Activated CD8-positive, alpha-beta memory T cell treated with anti-CD3 and anti-CD28 coated beads, Interleukin-2, amount 50 U/mL, for 4 hours (primary cell): Measurements from ENCODE around the gene LTBP3.
"Not testable (repeated sequence)": the region's sequence is repeated elsewhere in the genome, so short reads cannot be mapped to it uniquely, and the experiment has no call there.

ENCODE experiments used
- DNase-seq: peaks from one replicate; pipeline ENCODE4 v3.0.0-alpha.2; 2020

LTBP3 gene

DNA sequence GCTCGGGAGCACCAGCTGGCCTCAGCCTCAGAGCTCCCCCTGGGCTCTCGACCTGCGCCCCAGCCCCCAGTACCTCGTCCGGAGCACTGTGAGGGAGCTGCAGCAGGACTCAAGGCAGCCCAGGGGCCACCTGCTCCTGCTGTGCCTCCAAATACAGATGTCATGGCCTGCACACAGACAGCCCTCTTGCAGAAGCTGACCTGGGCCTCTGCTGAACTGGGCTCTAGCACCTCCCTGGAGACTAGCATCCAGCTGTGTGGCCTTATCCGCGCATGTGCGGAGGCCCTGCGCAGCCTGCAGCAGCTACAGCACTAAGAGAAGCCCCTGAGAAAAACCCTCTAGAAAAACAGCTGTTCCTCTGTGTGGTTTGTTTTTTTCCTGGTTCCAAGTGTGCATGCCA is 13.3 kb upstream of the LTBP3 start:
- no peak for DNase-seq

DNA sequence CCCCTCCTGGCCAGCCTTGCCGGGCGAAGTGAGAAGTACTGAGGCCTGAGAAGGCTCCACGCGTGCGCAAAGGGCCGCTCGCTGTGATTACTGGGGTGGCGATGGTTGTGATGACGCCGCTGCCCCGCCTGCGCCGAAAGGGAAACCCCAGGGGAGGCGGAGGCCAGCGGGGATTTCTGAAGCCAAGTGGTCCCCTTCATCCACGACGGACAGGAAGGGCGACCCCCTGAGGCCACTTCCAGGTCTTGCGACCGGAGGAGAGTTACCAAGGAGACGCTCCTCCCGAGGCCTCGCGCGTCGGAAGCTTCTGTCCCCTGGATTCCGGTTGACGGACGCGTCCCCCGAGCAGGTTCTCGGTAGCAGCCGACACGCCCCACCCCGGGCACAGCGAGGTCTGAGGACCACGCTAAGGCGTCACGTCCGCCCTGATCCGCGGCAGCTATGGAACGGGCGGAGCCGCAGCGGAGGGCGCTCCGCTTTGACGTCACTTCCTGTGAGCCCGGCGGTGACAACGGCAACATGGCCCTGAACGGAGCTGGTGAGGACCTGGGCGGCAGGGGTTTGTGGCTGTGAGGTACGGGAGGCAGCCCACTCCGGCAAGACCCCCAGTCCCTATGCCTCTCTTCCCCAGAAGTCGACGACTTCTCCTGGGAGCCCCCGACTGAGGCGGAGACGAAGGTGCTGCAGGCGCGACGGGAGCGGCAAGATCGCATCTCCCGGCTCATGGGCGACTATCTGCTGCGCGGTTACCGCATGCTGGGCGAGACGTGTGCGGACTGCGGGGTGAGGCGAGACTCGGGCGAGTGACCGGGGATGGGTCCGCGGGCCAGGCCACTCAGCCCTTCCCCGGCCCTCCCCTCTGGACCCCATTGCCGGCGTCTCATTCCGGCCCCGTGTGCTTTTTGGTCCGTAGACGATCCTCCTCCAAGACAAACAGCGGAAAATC is 12.1 kb upstream of the LTBP3 start, which contains the start of gene ZNRD2:
Gene ZNRD2, plus strand, starts transcription at position 505 of the 946 bp plus-strand sequence. Its CDS starts 15 bp downstream, at position 520.
- DNase-seq = peak; percentile 98

DNA sequence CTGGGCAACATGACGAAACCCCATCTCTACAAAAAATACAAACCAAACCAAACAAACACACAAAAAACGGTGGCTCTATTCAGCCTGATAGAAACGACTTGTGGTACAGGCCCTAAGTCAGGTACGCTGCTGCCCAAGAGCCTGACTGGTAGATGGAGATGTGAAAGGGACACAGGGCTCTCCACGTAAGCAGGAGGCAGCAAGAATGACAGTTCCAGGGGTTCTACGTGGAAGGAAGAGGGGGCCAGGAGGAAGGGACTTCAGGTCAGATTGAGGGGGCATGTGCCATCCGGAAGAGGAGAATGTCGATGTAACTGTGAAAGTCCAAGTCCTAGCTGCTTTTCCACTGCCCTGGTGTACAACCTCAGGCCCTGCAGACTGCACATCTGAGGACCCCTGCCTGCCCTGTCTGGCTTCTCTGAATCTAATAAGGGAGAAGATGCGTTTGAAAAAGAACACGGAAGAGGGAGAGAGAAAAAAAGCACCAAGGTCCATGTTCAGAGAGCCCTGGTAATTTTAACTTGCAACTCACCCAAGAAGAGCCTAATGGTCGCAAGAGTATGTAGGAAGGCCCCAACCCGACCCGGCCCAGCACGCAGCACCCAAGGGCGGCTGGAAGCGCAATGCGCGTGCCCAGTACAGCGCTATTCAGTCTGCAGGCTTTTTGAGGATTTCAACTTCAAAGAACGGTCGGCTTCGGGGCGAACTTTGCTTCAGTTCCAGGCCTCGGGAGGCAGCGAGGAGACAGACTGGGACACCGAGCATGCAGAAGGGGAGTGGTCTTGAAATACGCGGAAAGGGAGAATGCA is 11.2 kb upstream of the LTBP3 start:
- no peak for DNase-seq

DNA sequence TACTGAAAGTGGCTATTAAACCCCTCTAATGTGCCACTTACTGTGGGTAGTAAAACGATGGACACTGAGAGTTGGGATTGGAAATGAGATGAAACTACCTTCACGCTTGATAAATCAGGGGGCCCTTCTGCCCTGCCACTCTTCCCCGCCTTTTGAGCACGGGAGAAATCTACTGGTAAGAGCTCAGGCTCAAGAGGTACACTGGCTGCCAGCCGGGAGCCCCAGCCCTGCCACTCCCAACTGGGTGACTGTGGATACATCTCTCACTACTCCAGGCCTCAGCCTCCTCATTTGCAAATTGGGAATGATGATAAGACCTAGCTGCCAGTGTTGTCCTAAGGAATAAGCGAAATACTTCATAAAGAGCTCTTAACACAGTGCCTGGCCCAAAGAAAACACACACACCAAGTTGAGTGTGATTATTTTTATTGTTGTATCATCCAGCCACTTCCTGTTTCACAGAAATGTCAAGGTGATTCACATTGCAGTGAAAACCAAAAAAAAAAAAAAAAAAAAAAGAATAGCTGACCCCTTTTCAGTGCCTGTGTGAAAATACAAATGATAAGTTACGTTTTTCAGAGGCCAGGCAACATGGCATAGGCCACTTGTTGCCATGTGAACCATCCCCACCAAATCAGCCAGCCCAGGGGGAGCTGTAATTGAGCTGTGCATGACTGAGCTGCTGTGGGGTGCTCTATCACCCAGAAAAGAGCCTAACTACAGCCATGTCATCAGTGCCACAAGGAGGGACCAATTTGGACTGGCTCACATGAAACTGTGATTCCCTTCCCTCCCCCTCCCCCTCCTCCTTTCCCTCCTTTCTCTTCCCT is 7.7 kb upstream of the LTBP3 start:
- peak; percentile 42 for DNase-seq

DNA sequence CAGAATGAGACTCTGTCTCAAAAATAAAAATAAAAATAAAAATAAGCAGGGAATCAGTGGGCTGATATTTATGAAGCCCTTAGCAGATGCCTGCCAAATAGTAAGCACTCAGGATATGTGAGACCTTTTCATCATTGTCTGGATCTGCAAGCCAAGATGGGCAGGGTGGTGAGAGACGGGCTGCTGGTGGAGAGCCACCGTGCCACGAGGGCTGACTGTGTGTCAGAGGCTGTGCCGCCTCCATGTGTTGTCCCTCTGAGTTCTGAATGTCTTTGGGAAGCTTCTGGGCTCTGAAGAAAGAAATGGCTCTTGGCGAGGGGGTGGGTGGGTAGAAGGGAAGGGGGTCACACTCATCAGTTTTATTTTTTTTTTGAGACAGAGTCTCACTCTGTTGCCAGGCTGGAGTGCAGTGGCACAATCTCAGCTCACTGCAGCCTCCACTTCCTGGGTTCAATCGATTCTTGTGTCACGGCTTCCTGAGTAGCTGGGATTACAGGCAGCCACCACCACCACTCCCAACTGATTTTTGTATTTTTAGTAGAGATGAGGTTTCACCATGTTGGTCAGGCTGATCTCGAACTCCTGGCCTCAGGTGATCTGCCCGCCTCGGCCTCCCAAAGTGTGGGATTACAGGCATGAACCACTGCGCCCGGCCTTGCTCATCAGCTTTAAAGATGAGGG is 6.9 kb upstream of the LTBP3 start:
- not testable (repeated sequence) for DNase-seq

DNA sequence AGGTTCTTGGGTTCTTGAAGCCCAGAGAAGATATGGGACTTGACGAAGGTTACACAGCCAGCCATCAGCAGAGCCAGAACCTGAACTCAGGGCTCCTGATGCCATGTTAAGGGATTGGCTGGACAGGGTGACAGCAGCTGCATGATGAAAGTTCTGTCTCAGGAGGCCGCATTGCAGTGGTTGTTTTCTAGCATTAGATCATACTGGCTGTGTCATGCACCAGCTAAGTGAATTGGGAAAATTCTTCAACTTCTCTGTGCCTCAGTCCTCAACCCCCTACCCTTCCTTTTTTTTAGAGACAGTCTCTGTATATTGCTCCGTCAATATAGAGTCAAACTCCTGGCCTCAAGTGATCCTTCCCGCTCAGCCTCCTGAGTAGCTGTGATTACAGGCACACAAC is 5.4 kb upstream of the LTBP3 start:
- DNase-seq = no peak

DNA sequence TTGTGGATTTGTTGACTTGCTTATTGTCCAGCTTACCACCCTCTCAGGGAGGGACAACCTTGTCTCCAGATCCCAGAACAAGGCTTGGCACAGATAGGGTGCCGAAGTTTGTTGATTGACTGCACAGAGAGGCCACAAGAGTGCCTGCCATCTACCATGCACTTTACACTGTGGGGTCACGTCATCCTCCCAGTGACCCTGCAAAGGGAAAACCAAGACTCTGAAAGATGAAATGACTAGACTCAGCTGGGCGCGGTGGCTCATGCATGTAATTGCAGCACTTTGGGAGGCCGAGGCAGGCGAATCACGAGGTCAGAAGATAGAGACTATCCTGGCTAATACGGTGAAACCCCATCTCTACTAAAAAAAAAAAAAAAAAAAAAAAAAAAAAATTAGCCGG is 4.6 kb upstream of the LTBP3 start:
- no peak for DNase-seq

DNA sequence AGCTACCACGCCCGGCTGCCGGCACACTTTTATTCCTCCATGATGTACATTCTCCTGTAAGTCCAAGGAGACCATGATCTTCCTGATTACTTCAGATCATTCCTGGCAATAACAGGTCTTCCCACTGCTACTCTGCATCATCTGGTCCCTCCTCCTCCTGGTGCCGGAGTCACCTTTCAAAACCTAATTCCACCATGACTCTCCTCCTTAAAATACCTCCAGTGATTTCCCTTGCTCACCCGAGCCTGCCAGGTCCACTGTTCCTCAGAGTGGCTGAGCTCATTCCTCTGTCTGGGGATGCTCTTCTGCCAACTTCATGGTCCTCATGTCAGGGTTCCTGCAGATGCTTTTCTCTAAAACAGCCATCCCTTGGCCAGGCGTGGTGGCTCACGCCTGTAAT is 3.9 kb upstream of the LTBP3 start:
- no peak for DNase-seq

DNA sequence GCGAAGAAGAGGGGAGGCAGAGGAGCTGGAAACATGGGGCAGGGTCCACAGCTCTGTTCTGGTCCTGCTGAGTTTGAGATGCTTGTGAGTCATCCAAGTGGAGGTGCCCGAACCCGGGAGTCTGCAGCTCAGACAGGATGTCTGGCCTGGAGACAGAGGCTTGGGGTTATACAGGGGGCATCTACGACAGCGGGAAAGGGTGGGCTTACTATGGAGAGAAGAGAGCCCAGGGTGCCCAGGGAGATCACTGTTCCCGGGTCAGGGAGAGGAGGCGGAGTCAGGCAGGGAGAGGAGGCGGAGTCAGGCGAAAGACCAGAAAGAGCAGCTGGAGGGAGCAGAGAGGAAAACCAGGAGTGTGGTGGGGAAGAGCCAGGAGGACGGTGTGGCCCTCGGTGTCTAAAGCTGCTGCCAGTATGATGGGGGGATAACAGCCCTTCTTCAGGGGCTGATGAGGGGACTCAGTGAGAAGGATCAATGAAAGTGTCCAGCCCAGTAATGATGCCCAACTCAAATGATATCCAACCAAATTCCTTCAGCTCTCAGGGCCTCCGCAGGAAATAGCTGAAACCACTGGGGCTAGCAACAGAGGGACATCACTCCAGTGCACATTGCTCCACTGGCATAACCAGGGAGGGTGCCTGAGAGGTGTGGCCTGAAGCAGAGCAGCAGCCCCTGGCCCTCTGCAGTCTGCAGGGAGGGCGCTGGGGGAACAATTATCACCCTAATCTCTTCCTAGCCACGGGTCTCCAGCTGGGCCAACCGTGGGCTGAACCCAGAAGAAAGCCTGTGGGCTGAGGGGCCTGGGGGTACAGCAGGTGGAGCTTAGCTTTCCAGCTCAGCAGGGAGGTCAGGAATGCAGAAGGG is 2.6 kb upstream of the LTBP3 start:
- no peak for DNase-seq

DNA sequence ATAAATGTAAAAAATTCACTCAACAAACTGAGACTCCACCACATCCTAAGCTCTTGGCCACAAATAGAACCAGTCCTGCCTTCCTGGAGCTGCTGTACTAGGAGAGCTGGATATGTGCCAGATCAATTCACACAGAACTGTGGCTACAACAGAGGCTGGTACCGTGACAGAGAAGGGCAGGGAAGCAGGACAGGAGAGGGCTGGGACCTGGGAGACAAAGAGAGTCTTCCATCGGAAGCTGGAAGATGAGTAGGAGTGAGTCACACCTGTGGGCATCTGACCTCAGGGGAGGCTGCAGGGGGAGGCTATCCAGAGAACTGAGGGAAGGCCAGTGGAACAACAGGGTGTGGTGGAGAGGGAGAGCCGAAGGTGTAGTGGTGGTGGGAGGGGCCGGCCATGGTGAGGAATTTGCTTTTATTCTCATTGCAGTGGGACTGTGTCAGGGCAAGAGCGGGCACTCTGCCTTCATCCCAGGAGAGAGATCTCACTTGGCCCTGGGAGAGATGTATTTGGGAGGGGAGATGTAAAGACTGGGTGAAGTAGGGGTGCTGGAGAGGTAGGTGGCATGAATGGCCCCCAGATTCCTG is 1.9 kb upstream of the LTBP3 start:
- DNase-seq = no peak

DNA sequence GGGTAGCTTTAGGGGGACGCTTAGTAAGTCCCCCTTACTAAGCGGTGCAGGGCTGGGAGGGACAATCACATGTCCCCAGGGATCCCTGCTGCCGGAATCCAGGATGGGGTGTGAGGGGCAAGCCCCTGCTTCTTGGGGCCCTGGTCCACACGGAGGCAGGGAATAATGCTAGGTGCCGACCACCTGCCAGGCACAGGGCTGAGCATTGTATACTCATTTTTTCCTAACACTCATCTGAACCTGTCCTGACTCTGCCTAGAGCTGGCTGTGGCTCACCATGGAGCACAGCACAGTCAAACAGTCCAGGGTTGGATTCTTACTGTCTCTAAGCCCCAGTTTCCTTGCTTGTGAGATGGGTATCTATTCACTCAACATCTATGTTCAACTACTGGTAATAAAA is 1.4 kb upstream of the LTBP3 start:
- no peak for DNase-seq

DNA sequence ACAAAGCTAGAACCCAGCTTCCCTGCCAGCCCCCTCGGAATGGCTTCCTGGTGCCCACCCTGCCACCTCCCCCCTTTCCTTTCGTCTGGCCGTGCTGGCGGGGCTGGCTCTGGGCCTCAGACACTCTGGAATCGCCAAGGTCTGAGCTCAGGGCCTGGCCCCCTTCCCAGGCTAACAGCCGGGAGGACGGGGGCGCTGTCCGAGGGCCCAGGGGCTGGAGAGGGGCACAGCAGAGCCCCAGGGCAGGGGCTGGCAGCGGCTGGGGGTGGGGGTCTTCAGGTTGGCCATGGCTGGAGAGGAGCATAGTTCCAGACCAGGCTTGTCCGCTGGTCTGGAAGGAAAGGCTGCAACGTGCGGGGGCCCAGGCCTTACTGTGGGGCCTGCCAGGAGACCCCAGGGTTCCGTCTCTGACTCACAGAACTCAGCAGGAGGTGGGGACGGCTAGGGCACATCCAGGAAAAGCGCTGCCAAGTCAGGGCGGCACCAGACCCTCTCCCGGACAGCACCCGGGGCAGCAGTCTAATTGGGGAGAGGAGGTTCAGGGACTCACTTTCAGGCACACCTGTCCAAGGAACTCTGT is 861 bp upstream of the LTBP3 start:
- DNase-seq = no peak

DNA sequence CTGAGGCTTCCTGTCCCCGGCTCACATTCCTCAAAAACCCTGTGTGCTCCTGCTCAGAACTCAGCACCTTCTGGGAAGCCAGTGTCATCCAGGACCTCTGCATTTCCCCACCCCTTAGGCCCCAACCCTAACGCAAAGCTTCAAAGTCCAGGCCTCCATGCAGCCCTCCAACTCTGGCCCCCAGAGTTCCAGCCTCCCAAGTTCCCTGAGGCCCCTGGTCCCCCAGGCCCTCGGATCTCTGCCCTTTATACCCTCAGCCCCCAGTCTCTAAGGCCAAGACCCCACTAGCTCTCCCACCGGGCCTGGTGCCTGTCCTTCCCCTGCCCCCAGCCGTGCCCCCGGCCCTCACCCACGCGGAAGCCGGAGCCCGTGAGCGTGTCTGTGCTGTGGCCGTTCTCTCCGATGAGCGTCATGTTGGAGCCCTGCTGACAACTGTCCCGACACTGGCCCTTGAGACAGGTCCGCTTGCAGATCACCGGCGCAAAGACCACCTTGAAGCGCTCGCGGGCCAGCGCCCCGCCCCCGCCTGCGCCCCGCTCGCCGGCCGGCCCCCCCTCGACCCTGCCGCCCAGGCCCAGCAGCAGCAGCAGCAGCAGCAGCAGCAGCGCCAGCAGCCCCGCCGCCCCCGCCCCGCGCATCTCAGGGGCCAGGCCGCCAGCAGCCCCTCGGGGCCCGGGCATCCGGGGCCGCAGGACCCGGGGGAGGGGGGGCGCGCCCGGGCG is 718 bp downstream of the LTBP3 start:
- no peak for DNase-seq

DNA sequence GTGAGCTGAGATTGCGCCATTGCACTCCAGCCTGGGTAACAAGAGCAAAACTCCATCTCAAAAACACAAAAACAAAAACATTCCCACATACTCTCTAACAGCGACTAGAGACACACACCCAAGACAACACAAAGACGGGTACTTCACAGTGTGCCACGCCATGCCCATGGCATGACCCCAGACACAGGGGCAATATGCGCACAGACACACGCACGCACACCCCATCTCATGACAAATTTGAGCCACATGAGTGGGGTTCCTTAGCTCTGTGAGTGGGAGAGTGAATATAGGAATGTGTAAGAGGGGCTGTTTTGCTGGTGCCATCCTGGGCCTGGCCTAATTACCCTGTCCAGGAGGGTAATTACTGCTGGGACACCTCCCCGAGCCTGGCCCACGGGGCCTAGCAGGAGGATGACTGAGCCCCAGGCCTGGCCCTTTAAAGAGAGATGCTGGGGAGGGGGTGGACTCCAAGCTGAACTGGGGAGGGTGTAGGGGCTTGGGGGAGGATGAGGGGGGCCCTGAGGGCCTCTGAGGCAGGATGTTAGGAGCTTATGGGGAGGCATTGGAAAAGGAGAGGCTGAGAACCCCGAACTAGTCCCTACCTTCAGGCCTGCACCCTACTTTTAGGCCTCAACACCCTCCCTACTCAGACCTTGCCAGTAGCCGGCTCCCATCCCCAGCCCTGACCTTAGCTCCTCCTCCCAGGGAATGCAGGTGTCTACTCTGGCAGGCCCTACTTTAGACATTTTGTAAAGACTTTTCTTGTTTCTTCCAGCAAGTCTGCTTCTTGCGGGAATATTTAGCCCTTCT is 1.5 kb downstream of the LTBP3 start:
- DNase-seq = no peak

DNA sequence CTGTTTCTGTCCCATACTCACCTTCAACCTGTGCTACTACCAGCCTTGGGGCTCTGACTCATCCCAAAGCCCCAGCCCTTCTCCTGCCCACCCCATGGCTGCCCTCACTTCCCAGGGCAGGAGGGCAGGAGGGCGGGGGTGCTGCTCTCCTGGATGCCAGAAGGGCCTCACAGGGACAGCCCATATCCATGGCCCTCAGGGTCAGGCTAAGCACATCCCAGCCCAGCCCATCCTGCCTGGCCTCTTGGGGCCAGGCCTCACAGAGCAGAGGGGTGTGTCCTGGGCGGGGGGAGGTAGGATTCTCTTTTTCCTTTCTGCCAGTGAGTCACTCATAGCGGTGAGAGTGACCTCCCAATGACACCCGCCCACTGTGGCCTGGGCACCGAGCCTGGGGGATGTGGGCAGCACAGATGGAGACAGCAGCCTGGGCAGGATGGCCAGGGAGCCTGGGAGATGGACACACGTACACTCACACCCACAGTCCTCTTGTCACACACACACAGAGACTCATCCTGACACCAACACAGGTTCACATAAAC is 2.4 kb downstream of the LTBP3 start:
- DNase-seq = no peak

DNA sequence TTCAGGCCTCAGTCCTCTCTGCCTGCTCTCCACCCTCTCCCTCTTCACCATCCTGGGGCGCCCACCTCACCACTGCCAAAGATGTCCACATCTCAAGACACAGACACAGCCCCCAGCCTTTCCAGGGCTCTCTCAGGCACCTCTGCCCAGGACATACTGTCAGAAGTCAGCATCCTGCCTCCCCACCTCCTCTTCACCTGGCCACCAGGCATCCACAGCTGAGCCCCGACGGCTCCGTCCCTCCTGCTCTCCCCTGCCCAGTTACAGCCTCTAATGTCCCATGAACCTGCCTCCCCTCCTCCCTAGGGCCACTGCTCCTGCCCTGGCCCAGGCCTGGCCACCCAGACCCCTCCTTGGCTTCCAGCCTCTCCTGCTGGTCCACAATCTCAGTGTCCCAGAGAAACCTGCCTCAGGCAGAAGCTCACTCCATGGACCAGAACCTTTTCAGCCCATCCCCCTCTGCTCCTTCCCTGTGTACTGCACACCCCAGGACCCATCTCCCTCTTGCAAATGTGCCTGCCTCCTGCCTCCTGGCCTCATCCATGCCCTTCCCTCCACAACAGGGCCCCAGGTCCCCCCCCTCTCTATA is 3.2 kb downstream of the LTBP3 start:
- no peak for DNase-seq

DNA sequence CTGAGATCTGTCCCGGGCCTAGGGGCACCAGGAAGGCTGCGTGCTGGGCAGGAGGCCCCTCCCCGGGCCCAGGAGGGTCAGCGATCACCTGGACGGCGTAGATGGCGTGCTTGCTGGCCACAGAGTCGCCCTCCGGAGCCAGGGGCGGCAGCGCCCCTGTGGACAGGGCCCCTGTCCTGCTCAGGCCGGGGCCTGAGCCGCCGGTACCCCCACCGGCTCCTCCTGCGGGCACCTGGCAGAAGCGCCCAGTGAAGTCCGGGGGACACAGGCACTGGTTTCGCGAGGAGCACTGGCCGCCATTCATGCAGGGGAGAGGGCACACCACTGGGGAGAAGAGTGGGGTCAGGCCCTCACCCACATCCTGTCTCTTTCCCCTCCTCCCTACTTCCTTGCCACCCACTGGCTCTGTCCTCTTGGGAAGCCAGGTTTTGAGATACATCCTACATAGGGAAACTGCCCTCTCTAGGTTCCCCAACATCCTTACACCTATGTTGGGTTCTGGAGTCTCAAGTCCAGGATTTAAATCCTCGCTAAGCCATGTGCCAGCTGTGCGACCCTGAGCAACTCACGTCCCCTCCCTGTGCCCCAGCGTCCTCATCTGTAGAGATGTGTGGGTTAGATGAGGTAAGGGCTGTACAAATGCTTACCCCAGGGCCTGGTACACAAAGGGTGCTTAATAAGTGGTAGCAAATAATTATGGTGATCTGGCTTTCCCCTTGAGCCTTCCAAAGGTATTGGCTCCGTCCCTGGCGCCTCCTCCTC is 3.9 kb downstream of the LTBP3 start:
- DNase-seq = no peak
